Peyer's patch (tissue), 4 donors: Measurements from ENCODE around the gene IL24.

Experiments used
- POLR2A ChIP-seq, 2 donors: fragments of 450-650 bp; IDR thresholded peaks; one replicate each; pipeline ENCODE4 v1.5.1; 2017; ENCODE audit warnings: antibody characterized with exemption in 2 of 2, mild to moderate bottlenecking in 2 of 2, moderate library complexity in 2 of 2
- TF ChIP-seq, protein P1 (sequence below), 6 experiments: fragments of 450-650 bp in 4 of 6; fragments of 200-600 bp in 2 of 6; sonication (generic) in 1 of 6; IDR thresholded peaks; one replicate each; pipeline ENCODE4 v1.5.1; 2017 to 2019; ENCODE audit warnings: antibody characterized with exemption in 6 of 6, mild to moderate bottlenecking in 3 of 6, moderate library complexity in 1 of 6

DNA sequence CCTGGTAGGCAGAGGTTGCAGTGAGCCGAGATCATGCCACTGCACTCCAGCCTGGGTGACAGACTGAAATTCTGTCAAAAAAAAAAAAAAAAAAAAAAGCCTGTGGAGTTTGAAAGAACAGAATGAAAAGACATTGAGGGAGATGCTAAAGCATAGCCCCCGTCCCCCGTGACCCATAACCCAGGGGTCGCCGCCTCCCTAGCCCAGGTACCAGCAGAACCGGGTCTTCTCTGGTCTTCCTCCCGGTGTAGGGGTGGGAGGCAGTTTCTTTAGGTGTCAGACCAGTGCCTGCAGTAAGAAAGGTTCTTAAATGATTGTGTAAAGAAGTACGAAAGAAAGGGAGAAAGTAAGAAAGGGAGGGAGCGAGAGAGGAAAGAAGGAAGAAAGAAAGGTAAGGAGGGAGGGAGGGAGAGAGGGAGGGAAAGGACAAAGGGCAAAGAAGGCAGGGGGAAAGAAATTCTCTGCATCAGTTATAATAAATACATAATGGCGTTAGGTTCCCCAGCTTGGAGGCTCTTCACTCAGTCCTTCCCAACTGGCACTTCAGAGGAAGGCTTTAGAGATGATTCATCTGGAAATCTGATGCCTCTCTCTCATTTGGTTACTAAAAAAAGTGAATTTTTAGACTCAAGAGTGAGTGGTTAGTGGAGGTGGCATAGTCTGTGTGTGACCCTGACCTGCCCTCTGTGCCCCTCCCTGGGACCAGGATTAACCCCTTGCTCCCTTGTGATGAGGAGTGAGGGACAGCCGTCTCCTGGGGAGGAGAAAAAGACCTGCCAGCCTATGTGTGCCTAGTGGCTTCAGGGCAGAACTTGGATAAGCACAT is 1.1 kb downstream of the IL24 start:
- no peak for TF ChIP-seq POLR2A (IDR thresholded peaks at IDR 0.05)
- TF ChIP-seq, protein P1, sequence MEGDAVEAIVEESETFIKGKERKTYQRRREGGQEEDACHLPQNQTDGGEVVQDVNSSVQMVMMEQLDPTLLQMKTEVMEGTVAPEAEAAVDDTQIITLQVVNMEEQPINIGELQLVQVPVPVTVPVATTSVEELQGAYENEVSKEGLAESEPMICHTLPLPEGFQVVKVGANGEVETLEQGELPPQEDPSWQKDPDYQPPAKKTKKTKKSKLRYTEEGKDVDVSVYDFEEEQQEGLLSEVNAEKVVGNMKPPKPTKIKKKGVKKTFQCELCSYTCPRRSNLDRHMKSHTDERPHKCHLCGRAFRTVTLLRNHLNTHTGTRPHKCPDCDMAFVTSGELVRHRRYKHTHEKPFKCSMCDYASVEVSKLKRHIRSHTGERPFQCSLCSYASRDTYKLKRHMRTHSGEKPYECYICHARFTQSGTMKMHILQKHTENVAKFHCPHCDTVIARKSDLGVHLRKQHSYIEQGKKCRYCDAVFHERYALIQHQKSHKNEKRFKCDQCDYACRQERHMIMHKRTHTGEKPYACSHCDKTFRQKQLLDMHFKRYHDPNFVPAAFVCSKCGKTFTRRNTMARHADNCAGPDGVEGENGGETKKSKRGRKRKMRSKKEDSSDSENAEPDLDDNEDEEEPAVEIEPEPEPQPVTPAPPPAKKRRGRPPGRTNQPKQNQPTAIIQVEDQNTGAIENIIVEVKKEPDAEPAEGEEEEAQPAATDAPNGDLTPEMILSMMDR (IDR thresholded peaks at IDR 0.05), result no peak
